Dendritic cell treated with granulocyte-macrophage colony-stimulating factor and Interleukin-4, amounts not matched to agents 40 ng/mL and 50 ng/mL, for 4 days (primary cell): ENCODE results near the gene FUT8.

Experiments used
- H3K27ac Mint-ChIP-seq: one replicate; pipeline ENCODE4 v1.8.0; 2022; ENCODE audit warnings: mild to moderate bottlenecking, mixed read lengths
- H3K27me3 Mint-ChIP-seq: one replicate; pipeline ENCODE4 v1.8.0; 2022; ENCODE audit warnings: mild to moderate bottlenecking, mixed read lengths
- H3K36me3 Mint-ChIP-seq: one replicate; pipeline ENCODE4 v1.8.0; 2022; ENCODE audit warnings: low read depth, mixed read lengths
- H3K4me1 Mint-ChIP-seq: one replicate; pipeline ENCODE4 v1.8.0; 2022; ENCODE audit warnings: low read depth, mixed read lengths
- H3K4me3 Mint-ChIP-seq: one replicate; pipeline ENCODE4 v1.8.0; 2022; ENCODE audit warnings: mild to moderate bottlenecking, moderate library complexity, mixed read lengths
- H3K9me3 Mint-ChIP-seq: one replicate; pipeline ENCODE4 v1.8.0; 2022; ENCODE audit warnings: mixed read lengths
- intact Hi-C: fragments of 100-400 bp; cut with micrococcal nuclease; formaldehyde crosslinking; loops from one replicate; pipeline ENCODE4 v1.15.0; 2022

FUT8 gene

GRCh38 chr14:65502676-65503124 lies 90.2 kb downstream of the FUT8 start:
- intact Hi-C loops = no loop called here
- Mint-ChIP-seq H3K4me1 (no peaks in the 10 kb centered on the region), H3K4me3 (no peak overlapping the region), H3K9me3 (no peaks in the 10 kb centered on the region), H3K27ac (no peak overlapping the region), H3K36me3 (no peaks in the 10 kb centered on the region), H3K27me3 (no peaks in the 10 kb centered on the region)

GRCh38 chr14:65503771-65504170 lies 91.2 kb downstream of the FUT8 start:
- H3K4me1 Mint-ChIP-seq = no peaks in the 10 kb centered on the region
- intact Hi-C loops = no loop called here
- H3K36me3 Mint-ChIP-seq = no peaks in the 10 kb centered on the region
- no peaks in the 10 kb centered on the region for H3K27me3 Mint-ChIP-seq
- no peak overlapping the region for H3K27ac Mint-ChIP-seq
- no peak overlapping the region for H3K4me3 Mint-ChIP-seq
- H3K9me3 Mint-ChIP-seq = peaks cover 4% of the 10 kb centered on the region

GRCh38 chr14:65506801-65507200 lies 94.3 kb downstream of the FUT8 start:
- no peaks in the 10 kb centered on the region for H3K36me3 Mint-ChIP-seq

GRCh38 chr14:65509842-65510241 lies 97.3 kb downstream of the FUT8 start:
- no peaks in the 10 kb centered on the region for H3K4me1 Mint-ChIP-seq
- H3K4me3 Mint-ChIP-seq = no peak overlapping the region
- peaks cover 35% of the 10 kb centered on the region for H3K9me3 Mint-ChIP-seq
- H3K36me3 Mint-ChIP-seq = no peaks in the 10 kb centered on the region
- H3K27me3 Mint-ChIP-seq = no peaks in the 10 kb centered on the region
- H3K27ac Mint-ChIP-seq = no peak overlapping the region
- intact Hi-C loops = no loop called here

More at GRCh38 chr14:65506801-65507200, 94.3 kb downstream of the FUT8 start:
- intact Hi-C loops = no loop called here
- Mint-ChIP-seq H3K9me3 (peaks cover 34% of the 10 kb centered on the region), H3K27me3 (no peaks in the 10 kb centered on the region), H3K4me3 (no peak overlapping the region), H3K27ac (no peak overlapping the region), H3K4me1 (no peaks in the 10 kb centered on the region)

- H3K4me1 Mint-ChIP-seq = peaks cover 5% of the 10 kb centered on the region
- H3K36me3 Mint-ChIP-seq = no peaks in the 10 kb centered on the region
Observed at GRCh38 chr14:65513671-65514070, 101.1 kb downstream of the FUT8 start.

GRCh38 chr14:65517635-65518542 lies 105.4 kb downstream of the FUT8 start:
- intact Hi-C loops = no loop called here
- Mint-ChIP-seq H3K4me1 (peaks cover 5% of the 10 kb centered on the region), H3K4me3 (no peak overlapping the region), H3K9me3 (no peaks in the 10 kb centered on the region), H3K36me3 (no peaks in the 10 kb centered on the region), H3K27me3 (no peaks in the 10 kb centered on the region), H3K27ac (no peak overlapping the region)

More at GRCh38 chr14:65513671-65514070, 101.1 kb downstream of the FUT8 start:
- Mint-ChIP-seq H3K27me3 (no peaks in the 10 kb centered on the region), H3K4me3 (no peak overlapping the region), H3K27ac (no peak overlapping the region), H3K9me3 (peaks cover 32% of the 10 kb centered on the region)
- intact Hi-C loops = no loop called here

GRCh38 chr14:65528069-65528468 lies 115.5 kb downstream of the FUT8 start:
- Mint-ChIP-seq H3K27ac (no peak overlapping the region), H3K9me3 (peaks cover 58% of the 10 kb centered on the region), H3K4me3 (no peak overlapping the region), H3K27me3 (no peaks in the 10 kb centered on the region), H3K36me3 (no peaks in the 10 kb centered on the region), H3K4me1 (no peaks in the 10 kb centered on the region)
- intact Hi-C loops = no loop called here

GRCh38 chr14:65531148-65531547 lies 118.6 kb downstream of the FUT8 start:
- no peaks in the 10 kb centered on the region for H3K27me3 Mint-ChIP-seq
- no peaks in the 10 kb centered on the region for H3K36me3 Mint-ChIP-seq
- no peaks in the 10 kb centered on the region for H3K4me1 Mint-ChIP-seq
- intact Hi-C loops = no loop called here
- H3K4me3 Mint-ChIP-seq = no peak overlapping the region
- peaks cover 36% of the 10 kb centered on the region for H3K9me3 Mint-ChIP-seq
- H3K27ac Mint-ChIP-seq = no peak overlapping the region

- H3K4me3 Mint-ChIP-seq = no peak overlapping the region
- H3K27me3 Mint-ChIP-seq = no peaks in the 10 kb centered on the region
- H3K36me3 Mint-ChIP-seq = no peaks in the 10 kb centered on the region
- peaks cover 13% of the 10 kb centered on the region for H3K9me3 Mint-ChIP-seq
- no peaks in the 10 kb centered on the region for H3K4me1 Mint-ChIP-seq
- H3K27ac Mint-ChIP-seq = no peak overlapping the region
- intact Hi-C loops = no loop called here
Observed at GRCh38 chr14:65533736-65534404, 121.3 kb downstream of the FUT8 start.

- Mint-ChIP-seq H3K4me1 (no peaks in the 10 kb centered on the region), H3K9me3 (no peaks in the 10 kb centered on the region), H3K36me3 (no peaks in the 10 kb centered on the region), H3K27me3 (no peaks in the 10 kb centered on the region), H3K27ac (no peak overlapping the region), H3K4me3 (no peak overlapping the region)
- intact Hi-C loops = no loop called here
Observed at GRCh38 chr14:65536781-65537423, 124.4 kb downstream of the FUT8 start.

GRCh38 chr14:65548878-65549277 lies 136.3 kb downstream of the FUT8 start:
- Mint-ChIP-seq H3K27me3 (no peaks in the 10 kb centered on the region), H3K4me1 (no peaks in the 10 kb centered on the region), H3K27ac (no peak overlapping the region), H3K9me3 (no peaks in the 10 kb centered on the region), H3K4me3 (no peak overlapping the region), H3K36me3 (no peaks in the 10 kb centered on the region)
- intact Hi-C loops = no loop called here

- no peak overlapping the region for H3K4me3 Mint-ChIP-seq
- no peak overlapping the region for H3K27ac Mint-ChIP-seq
- H3K36me3 Mint-ChIP-seq = no peaks in the 10 kb centered on the region
- no peaks in the 10 kb centered on the region for H3K27me3 Mint-ChIP-seq
- H3K9me3 Mint-ChIP-seq = no peaks in the 10 kb centered on the region
- intact Hi-C loops = no loop called here
- H3K4me1 Mint-ChIP-seq = no peaks in the 10 kb centered on the region
Observed at GRCh38 chr14:65549429-65549828, 136.9 kb downstream of the FUT8 start.

- Mint-ChIP-seq H3K36me3 (no peaks in the 10 kb centered on the region), H3K27ac (no peak overlapping the region), H3K9me3 (no peaks in the 10 kb centered on the region), H3K27me3 (no peaks in the 10 kb centered on the region), H3K4me1 (no peaks in the 10 kb centered on the region), H3K4me3 (no peak overlapping the region)
- intact Hi-C loops = no loop called here
Observed at GRCh38 chr14:65550779-65551643, 138.5 kb downstream of the FUT8 start.
